Measurements from ENCODE around the gene KIF21A. TPM values are rescaled to one million over a fixed set of nuclear protein-coding genes. Genes with fewer than 3 reads are reported as not detected.
"Not testable (repeated sequence)": the region's sequence is repeated elsewhere in the genome, so short reads cannot be mapped to it uniquely, and the experiment has no call there.

KIF21A gene
- total and polyA plus RNA-seq, 8 donors: 6.3 to 17.3 (median 14.3) TPM

- no peaks in the 10 kb centered on the region for H3K27me3 ChIP-seq
- FAIRE-seq (no peak), DNase-seq (no peak), ATAC-seq (no peak)
- no peak overlapping the region for H3K27ac ChIP-seq
- H3K4me1 ChIP-seq: no peaks in the 10 kb centered on the region
- no peaks in the 10 kb centered on the region for H3K9me3 ChIP-seq
- TF ChIP-seq CTCF (IDR thresholded peaks at IDR 0.05): no peak
- H3K36me3 ChIP-seq: peaks cover 0 to 11% (median 0%) of the 10 kb centered on the region in 3 donors
- no peak overlapping the region for H3K4me3 ChIP-seq
- intact Hi-C loops (cut with DNase I): loop anchor here in 1 of 3 donors (10.0 kb wide), 1 partner anchor 393 kb away; no protein-coding TSS in a partner anchor
Observed at GRCh38 chr12:39301422-39301821, 141.5 kb downstream of the KIF21A start.

DNA sequence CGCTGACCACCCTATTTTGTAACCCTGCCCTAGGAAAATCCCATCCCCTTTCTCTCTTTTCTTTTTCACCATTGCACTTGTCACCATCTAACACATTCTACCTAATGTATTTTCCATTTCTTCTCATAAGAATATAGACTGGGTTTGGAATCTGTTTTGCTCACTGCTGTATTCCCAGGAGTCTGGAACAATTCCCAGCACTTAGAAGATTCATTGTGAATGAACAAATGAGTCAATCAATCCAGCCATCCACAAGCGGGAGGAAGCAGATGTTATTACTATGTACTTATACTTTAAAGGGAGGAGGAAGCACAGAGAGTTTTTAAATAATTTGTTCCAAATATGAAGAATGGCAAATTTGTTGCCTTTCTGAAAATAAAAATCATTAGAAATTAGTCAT, 142.1 kb downstream of the KIF21A start:
- TF ChIP-seq CTCF (IDR thresholded peaks at IDR 0.05): no peak
- intact Hi-C loops (cut with DNase I): loop anchor here in 1 of 3 donors (10.0 kb wide), 1 partner anchor 394 kb away; no protein-coding TSS in a partner anchor
- no peak for DNase-seq
- H3K27ac ChIP-seq: no peak overlapping the region
- no peaks in the 10 kb centered on the region for H3K4me1 ChIP-seq
- FAIRE-seq: no peak
- WGBS, 2 donors: 90 to 95% methylated on average over 2 of the region's 2 CpGs
- H3K4me3 ChIP-seq: no peak overlapping the region
- H3K27me3 ChIP-seq: no peaks in the 10 kb centered on the region
- peaks cover 0 to 10% (median 0%) of the 10 kb centered on the region in 3 donors for H3K36me3 ChIP-seq
- no peak for ATAC-seq
- no peaks in the 10 kb centered on the region for H3K9me3 ChIP-seq

- H3K4me1 ChIP-seq: no peaks in the 10 kb centered on the region
- H3K27ac ChIP-seq: no peak overlapping the region
- H3K27me3 ChIP-seq: no peaks in the 10 kb centered on the region
- no peaks in the 10 kb centered on the region for H3K9me3 ChIP-seq
- WGBS, 2 donors: 83 to 84% methylated on average over 1 of the region's 1 CpG
- ATAC-seq: no peak
- FAIRE-seq: no peak
- H3K4me3 ChIP-seq: no peak overlapping the region
- no peak for TF ChIP-seq CTCF (IDR thresholded peaks at IDR 0.05)
- no peaks in the 10 kb centered on the region for H3K36me3 ChIP-seq
- intact Hi-C loops (cut with DNase I): no loop called here
- DNase-seq: no peak
Observed at GRCh38 chr12:39297891-39298290, 145.0 kb downstream of the KIF21A start.

DNA sequence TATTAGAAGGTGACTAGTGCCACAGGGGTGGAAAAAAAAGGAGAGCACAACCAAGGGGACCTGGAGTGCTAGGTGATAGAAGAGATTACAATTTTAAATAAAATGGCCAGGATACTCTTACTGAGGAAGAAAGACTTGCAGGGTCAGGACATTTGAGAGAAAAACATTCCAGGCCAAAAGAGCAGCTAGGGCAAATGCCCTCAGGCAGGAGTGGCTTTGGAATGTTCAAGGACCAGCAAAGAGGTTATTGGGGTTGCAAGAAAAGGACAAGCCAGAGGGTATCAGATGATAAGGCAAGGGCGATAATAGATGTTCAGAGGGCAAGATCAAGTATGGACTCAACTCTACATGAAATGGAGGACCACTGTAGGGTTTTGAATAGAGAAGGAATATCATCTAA, 146.4 kb downstream of the KIF21A start:
- DNase-seq (no peak), FAIRE-seq (no peak), ATAC-seq (no peak)
- Histone ChIP-seq H3K4me3 (no peak overlapping the region), H3K27me3 (no peaks in the 10 kb centered on the region), H3K27ac (no peak overlapping the region), H3K4me1 (no peaks in the 10 kb centered on the region), H3K9me3 (no peaks in the 10 kb centered on the region), H3K36me3 (no peaks in the 10 kb centered on the region)
- 92 to 94% methylated on average over 1 of the region's 1 CpG for WGBS, 2 donors
- intact Hi-C loops (cut with DNase I): no loop called here
- no peak for TF ChIP-seq CTCF (IDR thresholded peaks at IDR 0.05)

GRCh38 chr12:39295593-39295992, 147.3 kb downstream of the KIF21A start:
- ATAC-seq; DNase-seq; H3K9me3 ChIP-seq; H3K4me3 ChIP-seq; intact Hi-C loops (cut with DNase I); H3K27me3 ChIP-seq; H3K27ac ChIP-seq; FAIRE-seq; H3K36me3 ChIP-seq; H3K4me1 ChIP-seq: not testable (repeated sequence)
- 96% methylated on average over 12 of the region's 12 CpGs for WGBS, 2 donors
